Measurements from ENCODE around the gene FAM161A.

FAM161A gene

DNA sequence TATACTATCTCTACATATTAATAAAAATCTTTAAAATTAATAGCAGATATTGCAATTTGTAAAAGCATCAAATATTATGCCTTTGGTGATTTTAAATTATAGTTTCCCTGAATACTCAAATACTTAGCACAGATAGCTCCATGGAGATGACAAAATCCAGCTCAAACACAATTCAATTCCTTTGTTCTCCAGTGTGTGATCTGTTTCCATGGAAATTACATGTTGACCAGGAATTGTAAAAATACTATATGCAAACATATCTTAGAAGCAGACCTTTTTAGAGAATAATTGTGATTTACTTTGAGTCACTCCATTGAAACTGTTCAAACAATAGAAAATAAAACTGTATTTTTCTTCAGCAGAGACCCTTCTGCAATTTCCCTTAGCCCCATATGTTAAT is 68.3 kb downstream of the FAM161A start:
- no peak for DNase-seq (ENCODE audit: low spot score)

DNA sequence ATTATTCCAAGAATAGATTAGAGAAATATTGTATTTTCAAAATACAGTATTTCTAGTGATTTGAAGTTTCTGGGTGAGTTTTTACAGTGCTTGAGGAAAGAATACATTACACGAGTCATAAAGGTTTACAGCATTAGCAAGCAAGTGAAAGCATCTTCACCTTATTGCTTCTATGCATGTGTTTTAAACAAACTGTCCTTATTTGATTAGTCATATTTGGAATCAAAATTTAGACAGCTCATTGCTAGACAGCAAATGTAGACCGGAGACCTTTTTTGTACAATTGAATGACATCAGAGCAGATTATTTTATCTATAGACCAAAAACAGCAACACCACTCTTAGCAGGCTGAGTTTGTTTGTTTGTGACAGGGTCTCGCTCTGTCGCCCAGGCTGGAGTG is 69.2 kb downstream of the FAM161A start:
- no peak for DNase-seq (ENCODE audit: low spot score)

DNA sequence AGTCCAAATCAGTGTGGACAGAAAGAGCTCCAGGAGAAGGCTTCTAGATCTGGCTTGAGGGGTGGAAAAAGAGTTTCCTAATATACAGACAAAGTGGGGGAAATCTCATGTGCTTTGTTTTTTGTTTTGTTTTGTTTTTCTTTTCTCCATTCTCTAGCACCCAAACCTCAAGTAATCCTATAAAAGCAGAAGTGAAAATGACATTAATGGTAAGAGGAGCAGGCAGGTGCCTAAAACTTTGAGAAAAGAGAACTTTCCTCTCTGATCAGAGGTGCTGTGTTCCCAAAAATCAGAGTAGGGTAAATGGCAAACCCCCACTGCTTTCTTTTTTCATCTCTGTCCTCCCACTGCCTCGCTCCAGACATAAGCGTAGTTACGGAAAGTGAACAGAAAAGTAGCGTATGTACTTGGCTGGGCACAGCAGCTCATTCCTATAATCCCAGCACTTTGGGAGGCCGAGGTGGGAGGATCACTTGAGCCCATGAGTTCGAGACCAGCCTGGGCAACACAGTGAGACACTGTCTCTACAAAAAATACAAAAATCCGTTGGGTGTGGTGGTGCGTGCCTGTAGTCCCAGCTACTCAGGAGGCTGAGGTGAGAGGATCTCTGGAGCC is 77.8 kb downstream of the FAM161A start:
- DNase-seq (ENCODE audit: low spot score): no peak

All from AG08395 (cell line).